ENCODE measurements around the gene TM4SF18. TPM values are rescaled to one million over a fixed set of nuclear protein-coding genes. Genes with fewer than 3 reads are reported as not detected.

TM4SF18 gene
- total RNA-seq, 1 donor from 2014 or later, result 13.4 TPM

GRCh38 chr3:149271669-149272068, 61.8 kb downstream of the TM4SF18 start:
- no peak overlapping the region for H3K27ac ChIP-seq
- H3K36me3 ChIP-seq, result no peaks in the 10 kb centered on the region
- no peak for DNase-seq
- no peaks in the 10 kb centered on the region for H3K4me1 ChIP-seq
- TF ChIP-seq CTCF (IDR thresholded peaks at IDR 0.05), result no peak
- intact Hi-C loops (cut with DNase I), result loop anchor here (5.0 kb wide), 1 partner anchor 154 kb away; no protein-coding TSS in a partner anchor
- no peaks in the 10 kb centered on the region for H3K9me3 ChIP-seq
- no peak overlapping the region for H3K4me3 ChIP-seq
- no peak for ATAC-seq
- no peaks in the 10 kb centered on the region for H3K27me3 ChIP-seq

- Histone ChIP-seq H3K27ac (no peak overlapping the region), H3K4me1 (no peaks in the 10 kb centered on the region), H3K36me3 (no peaks in the 10 kb centered on the region), H3K4me3 (no peak overlapping the region), H3K9me3 (no peaks in the 10 kb centered on the region), H3K27me3 (no peaks in the 10 kb centered on the region)
- DNase-seq (no peak), ATAC-seq (no peak)
- intact Hi-C loops (cut with DNase I), result loop anchor here (5.0 kb wide), 1 partner anchor 153 kb away; no protein-coding TSS in a partner anchor
- TF ChIP-seq CTCF (IDR thresholded peaks at IDR 0.05), result no peak
These were observed 63.3 kb downstream of the TM4SF18 start for GRCh38 chr3:149270180-149270579.

GRCh38 chr3:149269687-149270086, 63.7 kb downstream of the TM4SF18 start:
- TF ChIP-seq CTCF (IDR thresholded peaks at IDR 0.05), result no peak
- no peaks in the 10 kb centered on the region for H3K36me3 ChIP-seq
- H3K9me3 ChIP-seq, result no peaks in the 10 kb centered on the region
- no peaks in the 10 kb centered on the region for H3K4me1 ChIP-seq
- ATAC-seq (no peak), DNase-seq (no peak)
- intact Hi-C loops (cut with DNase I), result loop anchor here (5.0 kb wide), 1 partner anchor 152 kb away; no protein-coding TSS in a partner anchor
- no peak overlapping the region for H3K4me3 ChIP-seq
- H3K27ac ChIP-seq, result no peak overlapping the region
- H3K27me3 ChIP-seq, result no peaks in the 10 kb centered on the region

Other genes starting within 250 kb of the TM4SF18 start
- 20.0 TPM for gene HLTF, start 247.1 kb downstream of the TM4SF18 start, total RNA-seq
- gene HPS3, start 204.0 kb downstream of the TM4SF18 start, total RNA-seq, result 19.9 TPM
- gene CP, start 111.8 kb downstream of the TM4SF18 start, total RNA-seq, result 3.4 TPM
- gene TM4SF1, start 44.0 kb upstream of the TM4SF18 start, total RNA-seq, result 188 TPM
- 0.49 TPM for gene TM4SF4, start 141.1 kb upstream of the TM4SF18 start, total RNA-seq